ENCODE results near the gene GPR137. TPM values are rescaled to one million over a fixed set of nuclear protein-coding genes. Genes with fewer than 3 reads are reported as not detected.

GPR137 gene
- total and polyA plus RNA-seq, 8 donors, result 2.9 to 58.8 (median 20.0) TPM

GRCh38 chr11:64281957-64282770, 3.5 kb upstream of the GPR137 start:
- WGBS, 5 donors, result 94 to 95% (median 94%) methylated on average over 22 of the region's 22 CpGs
- H3K4me1 ChIP-seq, result peaks cover 17 to 50% (median 46%) of the 10 kb centered on the region in 4 donors
- DNase-seq, result no peak

GRCh38 chr11:64283092-64283491, 2.6 kb upstream of the GPR137 start:
- H3K27ac ChIP-seq, result peak overlapping the region in 2 of 5 donors; percentile 94 to 98

More at GRCh38 chr11:64281957-64282770, 3.5 kb upstream of the GPR137 start:
- H3K27me3 ChIP-seq, result no peaks in the 10 kb centered on the region
- intact Hi-C loops (cut with DNase I; ENCODE audit: low total_unique reads), result no loop called here
- TF ChIP-seq POLR2AphosphoS5 (IDR thresholded peaks at IDR 0.05) (no peak), POLR2A (IDR thresholded peaks at IDR 0.05) (no peak), EP300 (IDR thresholded peaks at IDR 0.05) (no peak), CTCF (IDR thresholded peaks at IDR 0.05) (no peak)
- no peak overlapping the region for H3K27ac ChIP-seq
- no peak overlapping the region for H3K4me3 ChIP-seq
- H3K9me3 ChIP-seq, result no peaks in the 10 kb centered on the region
- peaks cover 11 to 44% (median 39%) of the 10 kb centered on the region in 4 donors for H3K36me3 ChIP-seq

GRCh38 chr11:64284048-64284961, 1.3 kb upstream of the GPR137 start, which contains the start of gene BAD:
TSS of gene BAD (minus strand) at chr11:64284665. CDS start at chr11:64284368, 297 bp downstream.
- Histone ChIP-seq H3K4me3 (peak within 1 kb of the TSS; percentile 84 to 88 (median 86)), H3K9me3 (no peaks in the 10 kb centered on the region), H3K36me3 (peaks cover 3 to 25% (median 18%) of the 10 kb centered on the region in 4 donors), H3K27ac (peak within 1 kb of the TSS; percentile 94 to 99 (median 98)), H3K27me3 (peaks cover 0 to 5% (median 0%) of the 10 kb centered on the region in 3 donors), H3K4me1 (peaks cover 17 to 57% (median 43%) of the 10 kb centered on the region in 4 donors)
- TF ChIP-seq CTCF (IDR thresholded peaks at IDR 0.05) (no peak), EP300 (IDR thresholded peaks at IDR 0.05) (no peak), POLR2A (IDR thresholded peaks at IDR 0.05) (peak in 1 of 4 donors; percentile 4), POLR2AphosphoS5 (IDR thresholded peaks at IDR 0.05) (peak in 2 of 3 donors; percentile 63 to 75)
- intact Hi-C loops (cut with DNase I; ENCODE audit: low total_unique reads), result no loop called here
- peak; percentile 97 to 98 for DNase-seq
- 2 to 6% (median 3%) methylated on average over 26 to 44 of the region's 44 CpGs for WGBS, 5 donors

More at GRCh38 chr11:64283092-64283491, 2.6 kb upstream of the GPR137 start:
- no peak for TF ChIP-seq POLR2A (IDR thresholded peaks at IDR 0.05)
- TF ChIP-seq POLR2AphosphoS5 (IDR thresholded peaks at IDR 0.05), result no peak
- no peak for TF ChIP-seq EP300 (IDR thresholded peaks at IDR 0.05)
- no peak for TF ChIP-seq CTCF (IDR thresholded peaks at IDR 0.05)
- peak overlapping the region in 2 of 4 donors; percentile 84 to 86 for H3K4me3 ChIP-seq
- H3K9me3 ChIP-seq, result no peaks in the 10 kb centered on the region
- DNase-seq, result no peak
- intact Hi-C loops (cut with DNase I; ENCODE audit: low total_unique reads), result no loop called here
- H3K27me3 ChIP-seq, result no peaks in the 10 kb centered on the region
- H3K4me1 ChIP-seq, result peaks cover 17 to 57% (median 43%) of the 10 kb centered on the region in 4 donors
- WGBS, 5 donors, result 82 to 87% (median 83%) methylated on average over 3 of the region's 3 CpGs
- H3K36me3 ChIP-seq, result peaks cover 4 to 35% (median 30%) of the 10 kb centered on the region in 4 donors

All from stomach (tissue), 9 donors.